Loucy (cell line): ENCODE data around the gene SPATA31D1.

Source experiments
- H2AFZ ChIP-seq: fragments of 200-600 bp; sonication (generic); 2 replicates; pipeline ENCODE4 v1.6.0; 2016; ENCODE audit warnings: antibody characterized with exemption, mild to moderate bottlenecking, low read length, moderate library complexity
- H3F3A ChIP-seq: fragments of 200-600 bp; 2 replicates; pipeline ENCODE4 v1.6.0; 2016; ENCODE audit warnings: antibody characterized with exemption, low read depth, mild to moderate bottlenecking
- H3K27me3 ChIP-seq: fragments of 200-600 bp; sonication (generic); 2 replicates; pipeline ENCODE4 v1.6.1; 2014; ENCODE audit warnings: low read length, mild to moderate bottlenecking; ENCODE audit not compliant: insufficient read depth, poor library complexity, severe bottlenecking
- H3K36me3 ChIP-seq: fragments of 200-600 bp; sonication (generic); 2 replicates; pipeline ENCODE4 v1.6.1; 2016; ENCODE audit warnings: low read length; ENCODE audit not compliant: insufficient read depth
- H3K4me1 ChIP-seq: fragments of 200-600 bp; sonication (generic); 2 replicates; pipeline ENCODE4 v1.5.1; 2014; ENCODE audit warnings: low read length, mild to moderate bottlenecking; ENCODE audit not compliant: insufficient read depth, poor library complexity, severe bottlenecking
- H3K4me2 ChIP-seq: fragments of 200-600 bp; sonication (generic); 2 replicates; pipeline ENCODE4 v1.6.0; 2014; ENCODE audit warnings: antibody characterized with exemption, low read length, low read depth, mild to moderate bottlenecking; ENCODE audit not compliant: poor library complexity, severe bottlenecking
- H3K4me3 ChIP-seq: fragments of 200-600 bp; sonication (generic); 2 replicates; pipeline ENCODE4 v1.5.1; 2014; ENCODE audit warnings: low read length, mild to moderate bottlenecking, mixed read lengths; ENCODE audit not compliant: poor library complexity, severe bottlenecking
- H3K79me2 ChIP-seq: fragments of 200-600 bp; sonication (generic); 2 replicates; pipeline ENCODE4 v1.6.1; 2014; ENCODE audit warnings: low read length; ENCODE audit not compliant: insufficient read depth
- H3K9ac ChIP-seq: fragments of 200-600 bp; sonication (generic); 2 replicates; pipeline ENCODE4 v1.6.0; 2014; ENCODE audit warnings: mild to moderate bottlenecking, low read depth, low read length, moderate library complexity; ENCODE audit not compliant: poor library complexity, severe bottlenecking
- H3K9me2 ChIP-seq: fragments of 200-600 bp; sonication (generic); replicated peaks from 2 replicates; pipeline ENCODE4 v1.6.1; 2016; ENCODE audit warnings: low read depth, low read length, mixed read lengths
- H3K9me3 ChIP-seq: fragments of 200-600 bp; sonication (generic); 2 replicates; pipeline ENCODE4 v1.6.1; 2014; ENCODE audit warnings: mild to moderate bottlenecking, antibody characterized with exemption, low read length, low read depth; ENCODE audit not compliant: insufficient read depth
- H4K20me1 ChIP-seq: fragments of 200-600 bp; sonication (generic); 2 replicates; pipeline ENCODE4 v1.6.0; 2014; ENCODE audit warnings: antibody characterized with exemption, low read length, mild to moderate bottlenecking; ENCODE audit not compliant: insufficient read depth, poor library complexity, severe bottlenecking
- EZH2phosphoT487 ChIP-seq: fragments of 200-600 bp; IDR thresholded peaks from 2 replicates; pipeline ENCODE4 v1.6.1; 2018; ENCODE audit warnings: antibody characterized with exemption, mild to moderate bottlenecking, moderate library complexity, borderline replicate concordance
- TF ChIP-seq, protein P1 (sequence below): fragments of 200-600 bp; sonication (generic); conservative IDR thresholded peaks from 2 replicates; pipeline ENCODE4 v1.5.1; 2014; ENCODE audit warnings: mild to moderate bottlenecking, antibody characterized with exemption, low read length

SPATA31D1 gene

DNA sequence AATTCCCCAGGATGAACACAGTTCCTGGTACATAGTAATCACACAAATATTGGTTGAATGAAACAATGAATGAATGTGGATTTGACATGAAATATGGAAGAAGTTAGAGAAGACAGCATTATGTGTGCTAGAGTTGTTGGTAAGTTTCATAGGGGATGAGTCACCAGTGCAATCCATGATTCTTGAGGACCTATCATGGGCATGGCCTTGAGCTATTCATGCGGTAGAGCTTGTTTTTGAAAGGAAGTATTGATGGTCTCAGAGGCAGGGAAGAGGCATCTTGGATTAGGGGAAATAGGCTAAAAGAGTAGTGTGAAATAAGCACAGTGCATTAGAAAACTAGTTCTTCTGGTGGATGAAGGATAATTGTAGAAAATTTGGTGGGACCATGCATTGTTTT is 22.1 kb downstream of the SPATA31D1 start:
- no peak for TF ChIP-seq EZH2phosphoT487
- TF ChIP-seq, protein P1, sequence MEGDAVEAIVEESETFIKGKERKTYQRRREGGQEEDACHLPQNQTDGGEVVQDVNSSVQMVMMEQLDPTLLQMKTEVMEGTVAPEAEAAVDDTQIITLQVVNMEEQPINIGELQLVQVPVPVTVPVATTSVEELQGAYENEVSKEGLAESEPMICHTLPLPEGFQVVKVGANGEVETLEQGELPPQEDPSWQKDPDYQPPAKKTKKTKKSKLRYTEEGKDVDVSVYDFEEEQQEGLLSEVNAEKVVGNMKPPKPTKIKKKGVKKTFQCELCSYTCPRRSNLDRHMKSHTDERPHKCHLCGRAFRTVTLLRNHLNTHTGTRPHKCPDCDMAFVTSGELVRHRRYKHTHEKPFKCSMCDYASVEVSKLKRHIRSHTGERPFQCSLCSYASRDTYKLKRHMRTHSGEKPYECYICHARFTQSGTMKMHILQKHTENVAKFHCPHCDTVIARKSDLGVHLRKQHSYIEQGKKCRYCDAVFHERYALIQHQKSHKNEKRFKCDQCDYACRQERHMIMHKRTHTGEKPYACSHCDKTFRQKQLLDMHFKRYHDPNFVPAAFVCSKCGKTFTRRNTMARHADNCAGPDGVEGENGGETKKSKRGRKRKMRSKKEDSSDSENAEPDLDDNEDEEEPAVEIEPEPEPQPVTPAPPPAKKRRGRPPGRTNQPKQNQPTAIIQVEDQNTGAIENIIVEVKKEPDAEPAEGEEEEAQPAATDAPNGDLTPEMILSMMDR: no peak
- Histone ChIP-seq H3K4me1 (no peaks in the 10 kb centered on the region), H3K27me3 (no peaks in the 10 kb centered on the region), H2AFZ (no peak overlapping the region), H3K9me2 (no peaks in the 10 kb centered on the region), H3K79me2 (no peaks in the 10 kb centered on the region), H3F3A (no peaks in the 10 kb centered on the region), H3K36me3 (no peaks in the 10 kb centered on the region), H3K9me3 (peaks cover 5% of the 10 kb centered on the region; the same call in 1 of the 2 replicates), H3K9ac (no peak overlapping the region), H4K20me1 (no peaks in the 10 kb centered on the region), H3K4me2 (no peak overlapping the region), H3K4me3 (no peak overlapping the region)

DNA sequence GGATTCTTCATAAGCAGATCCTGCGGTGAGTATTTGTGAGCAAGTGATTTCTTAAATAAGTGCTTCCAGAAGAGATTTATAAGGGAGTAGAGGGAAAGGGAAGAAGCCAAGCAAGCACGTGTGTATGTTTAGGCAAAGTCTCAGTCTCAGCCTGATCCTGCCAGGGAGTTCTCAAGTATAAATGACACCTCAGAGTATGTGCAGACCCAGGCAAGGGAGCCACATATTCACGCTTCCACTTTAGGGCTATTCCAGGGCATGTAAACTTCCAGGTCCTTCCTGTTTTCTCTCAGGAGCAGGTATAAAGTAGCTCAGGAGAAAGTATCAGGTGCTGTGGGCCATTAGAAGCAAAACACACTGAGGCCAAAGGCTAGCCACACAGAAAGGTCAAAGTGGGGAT is 22.6 kb downstream of the SPATA31D1 start:
- Histone ChIP-seq H3K79me2 (no peaks in the 10 kb centered on the region), H3K4me2 (no peak overlapping the region), H2AFZ (no peak overlapping the region), H4K20me1 (no peaks in the 10 kb centered on the region), H3K4me3 (no peak overlapping the region), H3K4me1 (no peaks in the 10 kb centered on the region), H3K9ac (no peak overlapping the region), H3K36me3 (no peaks in the 10 kb centered on the region), H3F3A (no peaks in the 10 kb centered on the region), H3K9me2 (no peaks in the 10 kb centered on the region), H3K27me3 (no peaks in the 10 kb centered on the region), H3K9me3 (peaks cover 5% of the 10 kb centered on the region; the same call in 1 of the 2 replicates)
- no peak for TF ChIP-seq EZH2phosphoT487
- TF ChIP-seq, protein P1: no peak

DNA sequence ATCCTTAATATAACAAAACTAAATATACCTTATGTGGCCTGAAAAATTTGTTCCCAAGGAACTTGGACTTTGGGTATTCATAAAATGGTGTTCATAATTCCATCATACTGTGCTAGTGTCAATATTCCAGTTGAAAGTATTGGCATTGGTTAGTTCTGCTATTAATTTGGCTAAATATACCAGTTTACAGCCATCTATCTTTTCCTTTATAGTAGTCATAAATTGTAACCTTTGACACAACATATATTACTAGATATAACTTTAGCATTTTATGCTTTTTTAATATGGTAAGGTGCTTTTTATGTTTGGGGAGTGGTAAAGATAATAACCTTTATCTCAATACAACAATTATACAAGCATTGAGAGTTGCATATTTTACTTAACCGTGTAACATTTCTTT is 23.7 kb downstream of the SPATA31D1 start:
- Histone ChIP-seq H4K20me1 (no peaks in the 10 kb centered on the region), H3K36me3 (no peaks in the 10 kb centered on the region), H2AFZ (no peak overlapping the region), H3K4me1 (no peaks in the 10 kb centered on the region), H3K9ac (no peak overlapping the region), H3K9me3 (peaks cover 5% of the 10 kb centered on the region; the same call in 1 of the 2 replicates), H3K4me2 (no peak overlapping the region), H3F3A (no peaks in the 10 kb centered on the region), H3K79me2 (no peaks in the 10 kb centered on the region), H3K4me3 (no peak overlapping the region), H3K9me2 (no peaks in the 10 kb centered on the region), H3K27me3 (no peaks in the 10 kb centered on the region)
- no peak for TF ChIP-seq EZH2phosphoT487
- TF ChIP-seq, protein P1: no peak
